ENCODE data around the gene CENPVL3. TPM values are rescaled to one million over a fixed set of nuclear protein-coding genes. Genes with fewer than 3 reads are reported as not detected.
"Not testable (repeated sequence)": the region's sequence is repeated elsewhere in the genome, so short reads cannot be mapped to it uniquely, and the experiment has no call there.

Gene CENPVL3
- under 1 TPM in 1 of 3 donors, not detected in 2; 0.16 TPM for total RNA-seq
- long read RNA-seq, donor 1, result 0 reads
- long read RNA-seq, donor 2, result 0 reads

DNA sequence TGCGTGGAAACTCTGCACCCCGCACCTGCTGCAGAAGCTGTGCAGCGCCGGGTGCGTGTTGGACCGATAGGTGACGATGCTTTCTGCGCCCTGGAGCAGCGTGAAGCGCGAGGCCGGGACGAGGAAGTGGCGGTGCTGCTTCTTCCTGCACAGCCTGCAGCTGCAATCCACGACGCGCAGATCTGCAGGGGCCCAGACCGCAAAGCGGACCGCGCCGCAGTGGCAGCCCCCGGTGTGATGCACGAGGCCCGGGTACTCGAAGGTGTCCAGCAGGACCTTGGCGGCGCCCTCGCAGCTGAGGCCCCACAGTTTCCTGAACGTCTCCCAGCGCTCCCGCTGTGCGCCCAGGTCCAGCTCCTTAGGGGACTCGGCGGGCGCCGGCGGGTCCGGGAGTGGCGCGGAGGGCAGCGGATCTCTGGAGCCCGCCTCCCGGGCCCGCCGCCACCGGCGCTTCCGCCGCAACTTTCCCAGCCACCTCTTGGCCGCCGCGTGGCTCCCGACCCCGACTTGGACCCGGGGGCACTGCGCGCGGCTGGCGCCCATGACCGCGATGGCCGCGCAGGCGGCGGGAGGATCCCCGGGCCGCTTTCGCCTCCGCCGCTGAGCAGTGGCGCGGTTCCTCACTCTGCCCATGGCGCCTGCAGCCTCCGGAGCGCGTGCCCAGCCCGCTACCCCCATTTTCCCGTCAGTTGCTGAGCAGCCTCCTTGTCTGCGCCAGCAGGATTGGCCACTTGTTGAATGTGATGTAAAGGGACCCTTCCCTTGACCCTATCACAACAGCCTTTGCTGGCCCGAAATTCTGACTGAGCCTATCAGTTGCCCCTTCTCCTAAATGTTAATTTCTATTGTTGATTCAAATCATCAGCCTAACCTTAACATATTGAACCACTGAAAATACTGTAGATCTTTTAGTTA is at the start of gene CENPVL3:
Gene CENPVL3 (minus strand): TSS at position 672 of the 915 bp plus-strand sequence. CDS start 39 bp downstream, at position 633.
- H3K4me1 ChIP-seq (ENCODE audit: low read depth); H3K4me3 ChIP-seq; DNase-seq; ATAC-seq; H3K9me3 ChIP-seq; intact Hi-C loops (cut with DNase I, micrococcal nuclease); H3K36me3 ChIP-seq (ENCODE audit: low read depth): not testable (repeated sequence)

DNA sequence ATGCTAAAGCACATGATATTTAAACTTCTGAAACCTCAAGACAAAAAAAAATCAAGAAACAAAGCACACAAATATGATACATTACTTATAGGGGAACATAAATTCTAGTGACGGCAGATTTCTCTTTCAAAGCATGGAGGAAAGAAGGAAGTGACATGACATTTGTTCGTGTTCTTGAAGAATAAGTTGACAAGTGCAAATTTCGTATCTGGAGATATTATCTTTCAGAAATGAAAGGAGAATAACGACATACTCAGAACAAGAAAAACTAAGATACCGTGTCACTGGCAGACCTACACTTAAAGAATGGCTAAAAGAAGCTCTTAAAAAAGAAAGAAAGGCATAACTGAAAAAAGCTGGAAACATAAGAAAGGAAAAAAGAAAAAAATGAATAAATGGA is 47.3 kb upstream of the CENPVL3 start:
- ATAC-seq, result no peak
- intact Hi-C loops (cut with DNase I, micrococcal nuclease), result no loop called here
- DNase-seq, result no peak
- TF ChIP-seq, protein P1, sequence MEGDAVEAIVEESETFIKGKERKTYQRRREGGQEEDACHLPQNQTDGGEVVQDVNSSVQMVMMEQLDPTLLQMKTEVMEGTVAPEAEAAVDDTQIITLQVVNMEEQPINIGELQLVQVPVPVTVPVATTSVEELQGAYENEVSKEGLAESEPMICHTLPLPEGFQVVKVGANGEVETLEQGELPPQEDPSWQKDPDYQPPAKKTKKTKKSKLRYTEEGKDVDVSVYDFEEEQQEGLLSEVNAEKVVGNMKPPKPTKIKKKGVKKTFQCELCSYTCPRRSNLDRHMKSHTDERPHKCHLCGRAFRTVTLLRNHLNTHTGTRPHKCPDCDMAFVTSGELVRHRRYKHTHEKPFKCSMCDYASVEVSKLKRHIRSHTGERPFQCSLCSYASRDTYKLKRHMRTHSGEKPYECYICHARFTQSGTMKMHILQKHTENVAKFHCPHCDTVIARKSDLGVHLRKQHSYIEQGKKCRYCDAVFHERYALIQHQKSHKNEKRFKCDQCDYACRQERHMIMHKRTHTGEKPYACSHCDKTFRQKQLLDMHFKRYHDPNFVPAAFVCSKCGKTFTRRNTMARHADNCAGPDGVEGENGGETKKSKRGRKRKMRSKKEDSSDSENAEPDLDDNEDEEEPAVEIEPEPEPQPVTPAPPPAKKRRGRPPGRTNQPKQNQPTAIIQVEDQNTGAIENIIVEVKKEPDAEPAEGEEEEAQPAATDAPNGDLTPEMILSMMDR (IDR thresholded peaks at IDR 0.05), result no peak
- H3K36me3 ChIP-seq (ENCODE audit: low read depth), result no peaks in the 10 kb centered on the region
- no peaks in the 10 kb centered on the region for H3K4me1 ChIP-seq (ENCODE audit: low read depth)
- no peak overlapping the region for H3K4me3 ChIP-seq
- no peaks in the 10 kb centered on the region for H3K9me3 ChIP-seq

DNA sequence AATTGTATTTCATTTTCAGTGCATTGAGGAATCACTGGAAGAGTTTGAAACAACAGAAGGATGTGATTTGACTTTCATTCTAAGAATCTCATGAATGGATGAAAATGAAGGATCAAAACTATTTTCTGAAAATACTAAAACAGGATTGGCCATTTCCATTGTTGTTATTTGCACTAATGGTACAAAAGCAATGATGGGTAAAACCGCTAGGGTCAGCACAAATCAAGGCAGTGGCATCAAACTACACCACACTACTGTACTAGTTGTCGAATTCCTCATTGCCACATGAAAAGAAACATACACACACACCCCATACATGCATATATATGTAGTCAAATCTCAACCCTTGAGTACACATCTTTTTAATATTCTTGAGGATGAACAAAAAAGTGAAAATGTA is 24.7 kb upstream of the CENPVL3 start:
- H3K36me3 ChIP-seq (ENCODE audit: low read depth), result no peaks in the 10 kb centered on the region
- H3K4me1 ChIP-seq (ENCODE audit: low read depth), result no peaks in the 10 kb centered on the region
- intact Hi-C loops (cut with DNase I, micrococcal nuclease), result no loop called here
- ATAC-seq (no peak), DNase-seq (no peak)
- no peaks in the 10 kb centered on the region for H3K9me3 ChIP-seq
- no peak overlapping the region for H3K4me3 ChIP-seq
- TF ChIP-seq, protein P1 (IDR thresholded peaks at IDR 0.05), result no peak

DNA sequence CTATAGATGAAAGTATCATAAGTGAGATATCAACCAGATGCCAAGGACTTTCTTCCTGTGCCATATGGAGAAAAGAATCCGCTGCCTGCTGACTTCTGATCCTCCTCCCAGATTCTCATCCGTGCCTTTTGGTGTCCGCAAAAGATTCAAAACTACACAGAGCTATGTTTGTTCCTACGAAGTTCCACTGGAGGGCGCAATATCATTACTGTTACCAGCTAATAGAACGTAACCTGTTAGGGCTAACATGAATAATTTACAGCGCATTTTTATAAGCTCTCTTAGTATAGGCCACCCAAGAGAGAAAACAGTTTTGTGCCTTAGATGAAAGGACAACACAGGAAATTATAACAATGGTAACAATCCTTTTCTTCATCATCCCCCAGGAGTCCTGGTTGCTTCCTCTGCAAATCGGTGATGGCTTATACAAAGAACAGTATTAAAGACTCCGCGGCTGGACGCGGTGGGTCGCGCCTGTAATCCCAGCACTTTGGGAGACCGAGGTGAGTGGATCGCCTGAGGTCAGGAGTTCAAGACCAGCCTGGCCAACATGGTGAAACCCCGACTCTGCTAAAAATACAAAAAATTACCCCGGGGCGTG is 22.8 kb upstream of the CENPVL3 start:
- intact Hi-C loops (cut with DNase I, micrococcal nuclease), result no loop called here
- ATAC-seq, result no peak
- DNase-seq, result peak in 1 of 3 donors; percentile 12
- TF ChIP-seq, protein P1 (IDR thresholded peaks at IDR 0.05), result peak; percentile 9
- Histone ChIP-seq H3K4me3 (no peak overlapping the region), H3K4me1 (ENCODE audit: low read depth) (no peaks in the 10 kb centered on the region), H3K36me3 (ENCODE audit: low read depth) (no peaks in the 10 kb centered on the region), H3K9me3 (no peaks in the 10 kb centered on the region)

DNA sequence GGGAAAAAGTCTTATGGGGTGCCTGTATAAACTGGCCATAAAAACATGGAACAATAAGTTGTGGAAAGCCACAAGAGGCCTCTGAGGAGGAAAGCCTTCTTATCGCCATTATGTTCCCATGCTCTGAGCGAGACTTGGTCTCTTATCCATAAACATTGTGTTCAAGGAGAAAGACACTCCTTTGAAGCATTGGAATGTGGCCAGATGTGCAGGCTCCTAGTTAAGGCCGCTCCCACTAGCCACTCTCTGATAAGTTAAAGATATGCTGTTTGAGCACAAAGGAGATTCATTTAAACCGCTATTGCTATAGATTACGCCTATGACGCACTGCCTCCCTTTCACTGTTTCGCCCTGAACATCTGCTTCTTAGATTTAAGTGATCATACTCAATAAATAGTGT is 17.8 kb upstream of the CENPVL3 start:
- intact Hi-C loops (cut with DNase I, micrococcal nuclease); ATAC-seq; DNase-seq; H3K36me3 ChIP-seq (ENCODE audit: low read depth); H3K4me3 ChIP-seq; H3K9me3 ChIP-seq; H3K4me1 ChIP-seq (ENCODE audit: low read depth): not testable (repeated sequence)

DNA sequence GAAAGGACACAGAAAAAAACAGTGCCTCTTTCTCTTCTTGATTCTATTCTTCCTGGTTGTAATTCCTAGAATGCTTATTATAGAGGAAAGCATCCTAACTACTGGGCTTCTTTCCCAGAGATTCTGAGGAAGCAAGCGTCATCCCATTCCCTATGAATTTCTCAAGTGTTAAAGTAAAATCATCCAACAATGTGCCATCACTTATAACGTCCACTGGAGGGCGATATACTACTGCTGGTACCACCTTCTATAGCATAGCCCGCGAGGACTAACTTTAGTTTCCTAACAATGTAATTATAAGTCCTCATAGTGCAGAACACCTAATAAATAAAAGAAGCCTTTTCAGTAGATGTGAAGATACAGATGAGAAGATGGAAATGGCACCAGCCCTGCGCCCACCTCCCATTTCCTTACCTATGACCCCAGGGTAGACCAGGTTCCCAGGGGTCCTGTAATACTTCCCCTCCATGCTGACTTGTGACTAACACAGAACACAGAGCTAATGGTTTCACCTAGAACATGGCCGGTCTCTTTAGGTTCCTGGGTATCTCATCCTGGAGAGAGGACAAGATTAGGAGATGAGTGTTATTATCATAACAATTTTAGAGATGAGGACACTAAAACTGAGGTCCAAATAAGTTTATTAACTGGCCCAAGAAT is 4.2 kb downstream of the CENPVL3 start:
- Histone ChIP-seq H3K4me1 (ENCODE audit: low read depth) (no peaks in the 10 kb centered on the region), H3K4me3 (no peak overlapping the region), H3K9me3 (no peaks in the 10 kb centered on the region), H3K36me3 (ENCODE audit: low read depth) (no peaks in the 10 kb centered on the region)
- DNase-seq (peak in 1 of 3 donors; percentile 1), ATAC-seq (peak; percentile 56)
- TF ChIP-seq, protein P1 (IDR thresholded peaks at IDR 0.05), result no peak
- intact Hi-C loops (cut with DNase I, micrococcal nuclease), result no loop called here
